Mesenchymal stem cell (in vitro differentiated cells and primary cell): ENCODE data around the gene FAIM2.
A peak's percentile ranks its signal among the peaks of the same experiment; 100 is the strongest.

Experiments
- DNase-seq: peaks from one replicate; pipeline ENCODE4 v3.0.0-alpha.2; 2013
- H2AFZ ChIP-seq: one replicate; pipeline ENCODE4 v1.6.1; 2013; ENCODE audit warnings: low read depth, mild to moderate bottlenecking, control low read depth, inconsistent platforms, low read length, moderate library complexity
- H2AK5ac ChIP-seq: 2 replicates; pipeline ENCODE4 v1.6.1; 2013; ENCODE audit warnings: low read length, moderate library complexity, mild to moderate bottlenecking, inconsistent platforms; ENCODE audit not compliant: severe bottlenecking
- H2BK120ac ChIP-seq: one replicate; pipeline ENCODE4 v1.6.1; 2013; ENCODE audit warnings: low read depth, mild to moderate bottlenecking, inconsistent platforms, low read length, moderate library complexity
- H2BK12ac ChIP-seq, 2 experiments: one replicate each; pipeline ENCODE4 v1.6.1; 2013; ENCODE audit warnings: inconsistent platforms in 2 of 2, low read length in 2 of 2, mild to moderate bottlenecking in 2 of 2, moderate library complexity in 2 of 2, control low read depth in 1 of 2
- H2BK15ac ChIP-seq: one replicate; pipeline ENCODE4 v1.6.1; 2013; ENCODE audit warnings: mild to moderate bottlenecking, low read depth, inconsistent platforms; ENCODE audit not compliant: poor library complexity, severe bottlenecking
- H2BK5ac ChIP-seq: 2 replicates; pipeline ENCODE4 v1.6.1; 2013; ENCODE audit warnings: low read depth, mild to moderate bottlenecking, low read length, control low read depth, inconsistent platforms; ENCODE audit not compliant: poor library complexity, severe bottlenecking
- H3K14ac ChIP-seq, 2 experiments: one replicate each; pipeline ENCODE4 v1.6.1; 2013; ENCODE audit warnings: inconsistent platforms in 2 of 2, low read length in 2 of 2, control low read depth in 1 of 2, mild to moderate bottlenecking in 1 of 2, moderate library complexity in 1 of 2
- H3K18ac ChIP-seq, 2 experiments: one replicate each; pipeline ENCODE4 v1.6.1; 2013; ENCODE audit warnings: inconsistent platforms in 2 of 2, low read length in 2 of 2, control low read depth in 1 of 2, low read depth in 1 of 2, mild to moderate bottlenecking in 1 of 2
- H3K23ac ChIP-seq, 2 experiments: one replicate each; pipeline ENCODE4 v1.6.1; 2013; ENCODE audit warnings: inconsistent platforms in 2 of 2, low read length in 2 of 2, mild to moderate bottlenecking in 2 of 2, moderate library complexity in 2 of 2, control low read depth in 1 of 2
- H3K27ac ChIP-seq: 2 replicates; pipeline ENCODE4 v1.5.1; 2013; ENCODE audit warnings: mild to moderate bottlenecking, moderate library complexity, low read length, control low read depth, inconsistent platforms; ENCODE audit not compliant: poor library complexity, severe bottlenecking
- H3K27me3 ChIP-seq, 2 experiments: 2 replicates each; pipeline versions ENCODE4 v1.6.1 to v1.7.0; 2013; ENCODE audit warnings: low read length in 2 of 2, mild to moderate bottlenecking in 2 of 2, moderate library complexity in 2 of 2, control low read depth in 1 of 2, inconsistent platforms in 1 of 2; ENCODE audit not compliant: control insufficient read depth in 1 of 2, insufficient read depth in 1 of 2
- H3K36me3 ChIP-seq, 2 experiments: 2 replicates each; pipeline versions ENCODE4 v1.6.1 to v1.7.0; 2013; ENCODE audit warnings: low read length in 2 of 2, control low read depth in 1 of 2, inconsistent platforms in 1 of 2, low read depth in 1 of 2, mild to moderate bottlenecking in 1 of 2; ENCODE audit not compliant: insufficient read depth in 2 of 2, control insufficient read depth in 1 of 2
- H3K4ac ChIP-seq, 2 experiments: one replicate each; pipeline ENCODE4 v1.6.1; 2013; ENCODE audit warnings: inconsistent platforms in 2 of 2, low read length in 2 of 2, mild to moderate bottlenecking in 2 of 2, moderate library complexity in 2 of 2, control low read depth in 1 of 2, low read depth in 1 of 2
- H3K4me1 ChIP-seq: 2 replicates; pipeline ENCODE4 v1.6.1; 2013; ENCODE audit warnings: low read depth, low read length, control low read depth; ENCODE audit not compliant: control insufficient read depth, insufficient read depth
- H3K4me2 ChIP-seq: 2 replicates; pipeline ENCODE4 v1.6.1; 2013; ENCODE audit warnings: low read length, mild to moderate bottlenecking, inconsistent platforms; ENCODE audit not compliant: poor library complexity, severe bottlenecking
- H3K4me3 ChIP-seq, 2 experiments: 2 replicates each; pipeline versions ENCODE4 v1.5.1 to v1.7.0; 2013; ENCODE audit warnings: low read length in 2 of 2, mild to moderate bottlenecking in 2 of 2, control low read depth in 1 of 2, low read depth in 1 of 2; ENCODE audit not compliant: insufficient read depth in 1 of 2
- H3K79me1 ChIP-seq: replicated peaks from 2 replicates; pipeline ENCODE4 v1.6.1; 2013; ENCODE audit warnings: mild to moderate bottlenecking, control low read depth, low read length, inconsistent platforms; ENCODE audit not compliant: poor library complexity, severe bottlenecking
- H3K9ac ChIP-seq: 2 replicates; pipeline ENCODE4 v1.7.0; 2013; ENCODE audit warnings: mild to moderate bottlenecking, low read length, moderate library complexity
- H3K9me3 ChIP-seq: 2 replicates; pipeline ENCODE4 v1.7.0; 2013; ENCODE audit warnings: mild to moderate bottlenecking, low read length; ENCODE audit not compliant: control insufficient read depth
- H4K8ac ChIP-seq: one replicate; pipeline ENCODE4 v1.6.1; 2013; ENCODE audit warnings: inconsistent platforms, mild to moderate bottlenecking, low read length, moderate library complexity
- H4K91ac ChIP-seq: one replicate; pipeline ENCODE4 v1.6.1; 2013; ENCODE audit warnings: mild to moderate bottlenecking, low read length, inconsistent platforms
- WGBS: methylation state at CpG from one replicate; pipeline ENCODE4 v1.1.7; 2013; ENCODE audit warnings: mixed read lengths; 5-methylcytosine and 5-hydroxymethylcytosine counted together

Gene FAIM2

DNA sequence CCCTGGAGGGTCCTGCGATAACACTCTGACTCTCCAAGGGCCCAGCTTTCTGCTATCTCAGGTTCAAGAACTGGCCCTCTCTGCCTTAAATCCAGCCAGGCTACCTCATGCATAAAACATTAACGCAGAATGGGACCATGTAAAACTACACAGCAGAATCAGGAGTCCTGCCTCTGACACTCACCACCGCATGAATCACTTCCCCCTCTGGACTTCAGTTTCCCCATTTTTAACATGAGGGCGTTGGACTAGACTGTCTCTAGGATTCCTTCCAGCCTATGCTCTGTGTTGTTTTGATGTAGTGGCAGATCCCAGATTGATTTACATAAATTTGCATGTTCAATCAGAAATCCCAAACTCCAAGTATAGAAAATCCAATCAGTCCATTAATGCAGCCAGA, 78.8 kb downstream of the FAIM2 start:
- Histone ChIP-seq H3K4me3 (peak overlapping the region in 1 of 2 experiments; percentile 87), H3K4me1 (peaks cover 51% of the 10 kb centered on the region), H3K36me3 (peaks cover 12 to 41% of the 10 kb centered on the region in 2 experiments), H3K18ac (no peak overlapping the region), H2BK5ac (no peak overlapping the region), H3K9me3 (no peaks in the 10 kb centered on the region), H3K4me2 (no peak overlapping the region), H3K79me1 (peaks cover 14% of the 10 kb centered on the region), H3K4ac (no peak overlapping the region), H3K23ac (no peak overlapping the region), H2AK5ac (no peak overlapping the region), H4K8ac (no peak overlapping the region), H3K14ac (no peak overlapping the region), H2BK120ac (no peak overlapping the region), H3K27me3 (no peaks in the 10 kb centered on the region), H2BK15ac (no peak overlapping the region), H4K91ac (no peak overlapping the region), H2AFZ (no peak overlapping the region), H3K9ac (peak overlapping the region; percentile 89), H3K27ac (peak overlapping the region; percentile 42), H2BK12ac (no peak overlapping the region)
- WGBS: 76% methylated on average over 2 of the region's 4 CpGs
- DNase-seq: peak; percentile 81

DNA sequence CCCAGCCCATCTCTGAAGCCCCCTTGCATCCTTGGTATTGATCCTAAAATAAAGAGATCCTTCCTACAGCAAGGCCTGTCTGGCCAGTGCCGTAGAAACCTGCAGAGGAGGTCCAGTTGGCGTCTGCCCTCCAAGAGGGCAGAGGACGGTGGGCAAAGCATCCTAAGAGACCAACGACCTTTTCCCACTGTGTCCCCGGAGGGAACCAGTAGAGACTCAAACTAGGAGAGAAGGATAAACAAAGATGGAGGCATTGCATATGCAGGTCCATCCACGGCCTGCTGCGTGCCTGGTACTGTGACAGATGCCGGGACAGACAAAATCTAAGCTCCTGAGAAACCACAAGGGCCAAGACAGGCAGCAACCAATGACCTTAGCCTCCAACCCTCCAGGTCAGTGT, 79.3 kb downstream of the FAIM2 start:
- Histone ChIP-seq H2AK5ac (no peak overlapping the region), H4K91ac (no peak overlapping the region), H3K4me1 (peaks cover 52% of the 10 kb centered on the region), H3K14ac (no peak overlapping the region), H3K27ac (peak overlapping the region; percentile 42), H3K4ac (no peak overlapping the region), H2BK120ac (no peak overlapping the region), H4K8ac (no peak overlapping the region), H3K4me2 (no peak overlapping the region), H2AFZ (no peak overlapping the region), H3K27me3 (no peaks in the 10 kb centered on the region), H3K36me3 (peaks cover 12 to 41% of the 10 kb centered on the region in 2 experiments), H3K9me3 (no peaks in the 10 kb centered on the region), H2BK5ac (no peak overlapping the region), H2BK12ac (no peak overlapping the region), H3K23ac (no peak overlapping the region), H3K4me3 (peak overlapping the region in 1 of 2 experiments; percentile 87), H3K18ac (no peak overlapping the region), H3K79me1 (peaks cover 13% of the 10 kb centered on the region), H2BK15ac (no peak overlapping the region), H3K9ac (peak overlapping the region; percentile 89)
- 90% methylated on average over 6 of the region's 8 CpGs for WGBS
- DNase-seq: no peak

DNA sequence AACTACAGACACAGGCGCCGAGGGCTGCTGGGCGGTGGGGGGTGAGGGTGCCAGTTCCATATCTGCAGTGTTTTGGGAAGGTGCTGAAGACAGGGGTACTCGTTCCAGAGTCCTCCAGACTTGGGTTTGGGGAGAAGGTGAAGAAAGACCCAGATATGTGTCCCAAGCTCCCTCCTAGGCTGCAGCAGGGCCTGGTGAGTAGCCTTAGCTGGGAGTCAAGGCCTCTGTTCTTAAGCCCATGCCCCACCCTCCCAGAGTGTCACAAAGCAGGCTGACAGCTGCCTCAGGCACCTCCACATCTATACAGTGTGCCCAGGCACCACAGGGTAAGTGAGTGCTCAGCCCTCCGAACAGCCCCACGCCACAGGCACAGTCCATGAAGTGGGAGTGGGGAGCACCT, 79.7 kb downstream of the FAIM2 start:
- Histone ChIP-seq H3K36me3 (peaks cover 12 to 41% of the 10 kb centered on the region in 2 experiments), H2AFZ (no peak overlapping the region), H3K18ac (no peak overlapping the region), H3K4me2 (no peak overlapping the region), H3K4me3 (peak overlapping the region in 1 of 2 experiments; percentile 87), H3K23ac (peak overlapping the region in 1 of 2 experiments; percentile 40), H3K9me3 (no peaks in the 10 kb centered on the region), H2BK120ac (no peak overlapping the region), H4K91ac (no peak overlapping the region), H3K27ac (no peak overlapping the region), H3K4ac (no peak overlapping the region), H2BK5ac (no peak overlapping the region), H2AK5ac (no peak overlapping the region), H3K14ac (peak overlapping the region in 1 of 2 experiments; percentile 66), H3K27me3 (no peaks in the 10 kb centered on the region), H3K4me1 (peaks cover 52% of the 10 kb centered on the region), H2BK15ac (no peak overlapping the region), H2BK12ac (no peak overlapping the region), H3K79me1 (peaks cover 12% of the 10 kb centered on the region), H4K8ac (no peak overlapping the region), H3K9ac (peak overlapping the region; percentile 89)
- 100% methylated on average over 4 of the region's 6 CpGs for WGBS
- no peak for DNase-seq

DNA sequence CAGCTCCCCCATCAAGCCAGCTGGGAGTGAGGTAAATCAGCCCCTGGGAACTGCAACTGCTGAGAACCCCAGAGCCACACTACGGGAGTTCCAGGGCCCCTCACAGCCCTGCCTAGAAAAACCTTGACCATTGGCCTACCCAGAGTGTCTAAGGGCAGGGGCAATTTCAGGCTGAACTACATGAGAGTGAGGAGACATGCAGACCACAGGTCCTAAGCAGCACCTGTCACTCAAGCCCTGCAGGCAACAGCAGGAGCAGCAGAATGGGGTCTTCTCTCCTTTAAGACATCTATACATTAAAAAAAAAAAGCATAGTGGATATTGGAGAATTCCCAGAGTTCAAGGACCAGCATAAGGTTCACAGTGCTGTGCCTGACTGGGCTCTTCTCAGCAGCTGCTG, 80.3 kb downstream of the FAIM2 start:
- H3K4me2 ChIP-seq: no peak overlapping the region
- H3K4me3 ChIP-seq: no peak overlapping the region
- H3K79me1 ChIP-seq: peaks cover 12% of the 10 kb centered on the region
- H2AK5ac ChIP-seq: no peak overlapping the region
- H3K14ac ChIP-seq: no peak overlapping the region
- no peak for DNase-seq
- no peak overlapping the region for H4K91ac ChIP-seq
- no peak overlapping the region for H2AFZ ChIP-seq
- H3K9ac ChIP-seq: peak overlapping the region; percentile 89
- no peak overlapping the region for H3K27ac ChIP-seq
- H4K8ac ChIP-seq: no peak overlapping the region
- no peaks in the 10 kb centered on the region for H3K27me3 ChIP-seq
- H3K23ac ChIP-seq: no peak overlapping the region
- H2BK5ac ChIP-seq: no peak overlapping the region
- 100% methylated on average over 1 of the region's 1 CpG for WGBS
- no peak overlapping the region for H2BK12ac ChIP-seq
- no peaks in the 10 kb centered on the region for H3K9me3 ChIP-seq
- H2BK15ac ChIP-seq: no peak overlapping the region
- peaks cover 51% of the 10 kb centered on the region for H3K4me1 ChIP-seq
- H3K18ac ChIP-seq: no peak overlapping the region
- H2BK120ac ChIP-seq: no peak overlapping the region
- H3K36me3 ChIP-seq: peaks cover 15 to 42% of the 10 kb centered on the region in 2 experiments
- H3K4ac ChIP-seq: no peak overlapping the region
